C1 segment of cervical spinal cord (tissue), 14 donors: ENCODE results near the gene NLGN1.
"Not testable (repeated sequence)": the region's sequence is repeated elsewhere in the genome, so short reads cannot be mapped to it uniquely, and the experiment has no call there.

Experiments
- DNase-seq, 14 donors: peaks; one replicate each; lab custom pipeline; 2025; lab: John Stamatoyannopoulos, UW

Gene NLGN1

DNA sequence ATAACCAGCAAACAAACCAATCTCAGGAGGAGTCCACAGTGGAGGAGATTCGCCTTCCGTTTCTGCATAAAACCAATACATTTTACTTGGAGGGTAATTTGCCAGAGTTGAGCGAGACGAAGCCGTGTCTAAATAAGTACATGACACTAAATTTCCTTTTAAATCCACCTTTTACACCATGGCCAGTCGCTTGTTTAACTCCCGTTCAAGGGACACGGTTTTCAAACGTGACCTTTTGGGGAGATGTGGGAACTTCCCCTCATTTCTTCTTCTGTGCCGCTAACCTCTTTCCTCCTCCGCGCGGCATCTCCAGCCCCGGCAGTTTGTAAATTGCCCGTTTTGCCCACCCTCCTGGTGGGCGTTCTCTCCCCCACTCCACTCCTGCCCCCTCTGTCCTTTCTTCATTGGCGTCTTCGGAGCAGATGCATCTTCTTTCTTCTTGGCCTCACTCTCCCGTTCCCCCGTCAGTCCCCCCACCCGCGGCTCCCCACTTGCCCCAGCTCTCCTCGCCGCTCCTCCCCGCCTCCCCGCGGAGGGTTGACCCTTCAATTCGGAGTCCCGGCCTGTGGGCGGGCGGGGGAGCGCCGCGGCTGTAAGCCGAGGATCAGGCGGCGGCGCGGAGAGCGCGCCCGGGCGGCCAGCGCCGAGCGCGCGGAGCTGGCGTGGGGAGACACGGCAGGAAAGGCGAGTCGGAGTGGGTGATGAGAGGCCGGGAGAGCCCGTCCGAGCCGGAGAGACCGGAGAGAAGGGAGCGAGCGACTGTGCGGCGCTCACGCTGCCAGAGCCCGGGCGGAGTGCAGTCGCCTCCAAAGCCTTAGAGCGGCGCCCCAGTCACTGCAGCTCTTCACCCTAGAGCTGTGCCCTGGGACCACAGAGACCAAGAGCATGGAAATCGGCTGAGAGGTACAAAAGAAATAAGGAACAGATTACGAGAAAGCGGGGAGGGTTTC, at the start of gene NLGN1:
TSS of gene NLGN1 (plus strand) at position 584 of the 950 bp plus-strand sequence.
- DNase-seq = peak in 13 of 14 donors; percentile 20 to 90 (median 77)

DNA sequence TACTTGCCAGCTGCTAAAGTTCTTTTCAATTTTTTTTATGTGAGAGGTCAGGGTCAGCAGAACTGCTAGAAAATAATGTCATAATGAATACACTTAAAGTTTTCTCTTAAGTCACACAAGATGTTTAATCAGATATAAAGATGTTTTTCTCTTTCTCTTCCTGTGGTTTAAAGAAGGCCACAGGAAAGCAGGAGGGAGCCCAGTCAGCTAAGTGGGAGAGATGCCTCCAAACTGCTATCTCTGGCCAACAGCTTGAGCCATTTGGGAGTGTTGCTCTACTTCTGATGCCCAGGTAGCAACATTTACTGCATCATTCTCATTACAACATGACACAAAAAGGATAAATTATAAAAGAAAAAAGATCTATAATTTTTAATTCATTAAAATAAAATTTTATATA, 45.7 kb upstream of the NLGN1 start:
- DNase-seq = no peak

DNA sequence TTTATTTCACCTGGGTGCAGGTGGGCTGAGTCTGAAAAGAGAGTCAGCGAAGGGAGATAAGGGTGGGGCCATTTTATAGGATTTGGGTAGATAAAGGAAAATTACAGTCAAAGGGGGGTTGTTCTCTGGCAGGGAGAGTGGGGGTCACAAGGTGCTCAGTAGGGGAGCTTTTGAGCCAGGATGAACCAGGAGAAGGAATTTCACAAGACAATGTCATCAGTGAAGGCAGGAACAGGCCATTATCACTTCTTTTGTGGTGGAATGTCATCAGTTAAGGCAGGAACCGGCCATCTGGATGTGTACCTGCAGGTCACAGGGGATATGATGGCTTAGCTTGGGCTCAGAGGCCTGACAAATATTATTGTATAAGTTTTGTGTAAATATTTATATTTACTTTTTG, 44.4 kb upstream of the NLGN1 start:
- DNase-seq = not testable (repeated sequence)

DNA sequence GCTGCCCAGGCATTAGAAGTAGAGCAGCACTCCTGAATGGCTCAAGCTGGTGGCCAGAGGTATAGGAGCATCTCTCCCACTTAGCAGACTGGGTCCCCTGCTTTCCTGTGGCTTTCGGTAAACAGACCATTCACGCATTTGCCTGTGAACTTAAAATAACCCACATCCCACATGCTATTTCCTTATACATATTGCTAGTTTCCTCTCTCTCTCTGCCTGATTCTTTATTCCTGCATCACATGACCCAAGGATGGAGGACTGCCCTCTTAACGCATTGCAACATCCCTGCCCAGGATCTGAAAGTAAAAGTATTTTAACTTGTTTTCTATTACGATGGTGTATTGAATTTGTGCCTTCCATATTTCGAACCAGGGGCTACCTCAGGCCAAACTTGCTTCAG, 43.4 kb upstream of the NLGN1 start:
- DNase-seq = no peak

DNA sequence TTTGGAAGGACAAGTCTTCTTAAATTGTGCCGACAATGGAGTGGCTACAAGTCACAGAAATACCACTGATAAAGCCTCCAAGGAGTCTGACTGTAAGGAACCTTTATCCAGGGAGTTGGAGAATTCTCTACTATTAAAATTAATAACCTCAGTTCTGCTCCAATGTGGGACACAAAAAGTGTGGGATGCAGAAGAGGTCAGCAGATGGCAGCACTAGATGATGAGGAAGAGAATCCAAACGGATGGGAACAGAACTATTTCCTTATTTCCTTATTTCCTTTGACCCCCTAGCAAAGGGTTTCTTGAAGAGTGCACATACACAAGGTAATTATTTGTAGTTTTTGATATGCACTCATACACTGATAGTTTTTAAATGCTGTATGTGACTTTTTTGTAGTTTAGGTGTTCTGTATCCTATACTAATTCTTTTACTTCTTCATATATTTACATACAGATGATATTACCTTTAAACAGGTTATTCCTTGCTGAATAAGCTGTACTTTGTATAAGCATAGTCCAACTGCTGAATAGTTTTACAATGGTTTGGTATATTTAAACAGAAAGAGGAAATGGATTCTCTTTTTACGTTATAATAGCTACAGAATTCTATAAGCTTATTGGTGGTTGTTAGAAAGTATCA, 25.6 kb upstream of the NLGN1 start:
- DNase-seq = peak in 5 of 14 donors; percentile 0 to 27 (median 7)

DNA sequence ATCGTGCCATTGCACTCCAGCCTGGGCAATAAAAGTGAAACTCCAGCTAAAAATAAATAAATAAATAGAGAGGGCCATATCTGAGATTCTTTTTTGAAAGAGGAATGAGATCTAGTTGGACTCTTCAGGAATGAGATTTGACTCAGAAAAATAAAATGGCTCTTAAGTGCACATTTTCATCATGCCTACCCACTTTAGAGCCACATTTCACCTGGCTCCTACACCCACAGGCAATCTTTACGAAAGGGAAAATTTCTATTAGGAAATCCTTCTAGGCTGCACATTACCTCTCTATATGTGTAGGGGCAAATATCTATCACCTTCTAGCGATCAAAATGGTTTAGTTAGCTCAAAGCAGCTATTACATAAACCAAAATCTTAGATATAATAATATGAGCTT, 16.9 kb upstream of the NLGN1 start:
- DNase-seq = no peak

DNA sequence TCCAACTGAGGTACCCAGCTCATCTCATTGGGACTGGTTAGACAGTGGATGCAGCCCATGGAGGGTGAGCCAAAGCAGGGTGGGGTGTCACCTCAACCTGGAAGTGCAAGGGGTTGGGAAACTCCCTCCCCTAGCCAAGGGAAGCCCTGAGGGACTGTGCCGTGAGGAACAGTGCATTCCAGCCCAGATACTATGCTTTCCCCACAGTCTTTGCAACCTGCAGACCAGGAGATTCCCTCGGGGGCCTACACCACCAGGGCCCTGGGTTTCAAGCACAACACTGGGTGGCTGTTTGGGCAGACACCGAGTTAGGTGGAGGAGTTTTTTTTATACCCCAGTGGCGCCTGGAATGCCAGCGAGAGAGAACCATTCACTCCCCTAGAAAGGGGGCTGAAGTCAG, 15.6 kb upstream of the NLGN1 start:
- DNase-seq = not testable (repeated sequence)

DNA sequence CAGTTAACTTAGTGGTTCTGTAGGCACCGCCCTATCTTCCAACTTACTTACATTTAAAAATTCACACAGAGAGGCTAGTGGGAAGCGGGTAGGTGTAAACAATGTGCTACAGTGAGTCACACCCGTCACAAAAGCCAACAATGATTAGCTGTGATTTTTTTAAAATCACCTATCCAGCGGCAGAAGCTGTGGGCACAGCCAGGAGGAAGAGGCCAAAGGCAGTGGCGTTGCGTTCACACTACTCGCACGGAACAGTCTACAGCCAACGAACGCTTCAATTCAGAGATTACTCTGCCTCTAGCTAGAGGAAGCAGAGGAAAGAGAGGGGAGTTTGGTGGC, 2.5 kb upstream of the NLGN1 start:
- no peak for DNase-seq

DNA sequence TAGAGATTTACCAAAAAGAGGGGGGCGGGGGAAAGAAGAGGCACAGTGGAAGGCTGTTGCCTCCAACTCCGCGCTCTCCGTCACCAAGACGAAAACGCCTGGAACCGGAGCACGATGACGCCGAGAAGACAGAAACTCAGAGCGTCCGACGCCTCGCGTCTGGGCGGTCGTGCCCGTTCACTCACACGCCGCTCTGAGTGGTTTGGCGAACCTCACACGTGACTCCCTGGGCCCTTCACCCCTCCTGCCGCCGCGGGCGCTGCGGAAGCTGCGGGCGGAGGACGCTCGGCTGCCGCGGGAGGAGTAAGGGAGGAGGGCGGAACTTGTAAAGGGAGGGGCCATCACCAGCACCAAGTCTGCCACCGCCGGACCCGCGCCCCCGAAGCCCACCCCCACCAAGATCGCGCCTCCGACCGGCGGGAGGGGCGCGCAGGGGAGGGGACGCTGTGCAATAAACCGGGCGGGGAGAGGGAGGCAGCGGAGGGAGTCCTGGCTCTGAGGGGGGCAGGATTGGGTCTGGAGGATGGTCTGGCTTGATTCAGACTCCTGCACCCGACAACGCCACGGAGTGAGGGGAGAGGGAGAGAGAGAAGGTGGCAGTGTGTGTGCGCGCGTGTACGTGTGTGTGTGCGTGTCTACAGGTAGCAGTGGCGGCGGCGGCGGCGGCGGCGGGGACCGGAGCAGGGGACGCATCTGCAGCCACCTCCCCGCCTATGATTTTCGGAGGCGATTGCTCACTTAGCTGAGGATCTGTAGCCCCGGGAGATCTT, 1.9 kb upstream of the NLGN1 start:
- DNase-seq = peak; percentile 39 to 95 (median 82)

DNA sequence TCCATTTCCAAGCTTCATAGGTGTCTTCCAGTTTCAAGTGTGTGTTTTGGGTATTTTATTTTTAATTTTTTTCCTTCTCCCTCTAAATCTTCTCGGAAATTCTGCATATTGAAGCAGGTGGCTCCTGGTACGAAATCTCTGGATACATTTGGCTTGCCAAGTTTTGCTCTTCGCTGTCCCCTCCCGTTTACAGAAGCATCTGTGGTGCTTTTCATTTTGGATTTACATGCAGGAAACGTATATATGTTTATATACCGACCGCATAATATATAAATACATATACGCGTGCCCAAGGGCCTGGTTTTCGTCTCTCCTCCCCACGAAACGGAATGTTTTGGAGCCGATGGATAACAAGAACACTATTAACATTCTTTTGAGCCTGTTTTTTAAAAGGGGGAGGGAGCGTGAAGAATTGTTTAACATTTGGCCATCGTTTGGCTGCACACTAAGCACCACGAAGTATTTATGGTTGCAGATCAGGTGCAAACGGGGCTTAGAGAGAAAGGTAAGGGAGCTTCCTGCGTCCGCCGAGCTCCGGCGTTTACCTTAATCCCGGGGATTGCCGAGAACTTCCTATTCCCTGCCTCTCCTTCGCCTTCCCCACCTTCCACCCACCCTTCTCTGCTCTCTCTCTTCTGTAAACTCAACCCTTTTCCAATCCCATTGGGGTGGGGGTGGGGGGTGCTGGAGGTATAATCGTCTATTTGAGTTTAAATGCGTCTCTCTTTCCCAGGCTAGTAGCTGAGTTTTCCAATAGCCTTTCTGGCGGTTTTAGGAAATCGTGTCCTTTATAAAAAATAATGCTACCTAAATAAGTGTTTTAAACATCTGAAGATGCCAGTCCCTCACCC, 1.1 kb upstream of the NLGN1 start:
- peak in 7 of 14 donors; percentile 19 to 77 (median 34) for DNase-seq

DNA sequence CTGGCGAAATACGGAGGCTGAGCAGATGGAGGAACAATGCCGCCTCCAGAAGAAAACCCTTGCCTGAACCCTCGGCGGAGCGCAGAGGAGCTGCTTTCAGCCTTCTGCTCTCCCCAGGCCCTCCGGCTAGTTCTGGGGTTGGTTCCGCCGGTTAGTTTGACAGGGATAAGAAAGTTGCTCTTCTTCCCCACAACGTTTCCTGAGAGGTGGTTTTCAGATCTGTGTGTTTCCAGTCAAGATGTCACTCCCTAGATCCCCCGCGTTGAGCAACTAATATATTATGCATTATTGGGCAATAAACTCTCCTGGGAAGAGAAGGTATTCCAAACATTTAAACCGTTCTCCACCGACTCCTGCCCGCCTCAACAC, 551 bp downstream of the NLGN1 start:
- DNase-seq = peak in 3 of 14 donors; percentile 77 to 80 (median 79)

DNA sequence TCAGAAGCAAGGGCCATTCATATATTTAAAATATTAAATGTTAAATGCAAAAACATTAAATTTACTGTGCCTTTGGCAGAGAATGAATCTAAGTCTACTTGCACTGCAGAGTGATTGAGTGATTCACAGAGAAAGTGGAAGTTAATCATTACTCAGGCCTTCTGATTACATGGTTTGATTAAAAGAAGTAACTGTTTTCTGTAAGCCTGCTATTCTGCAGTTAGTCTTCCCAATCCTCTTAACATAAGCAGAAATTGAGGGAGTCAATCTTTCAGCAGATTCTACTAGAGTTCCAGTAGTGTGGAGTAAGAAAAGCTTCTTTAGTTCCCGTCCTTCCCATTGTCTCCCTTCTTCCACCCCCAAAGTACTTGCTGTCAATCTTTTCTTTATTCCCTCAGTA, 1.5 kb downstream of the NLGN1 start:
- DNase-seq = no peak

DNA sequence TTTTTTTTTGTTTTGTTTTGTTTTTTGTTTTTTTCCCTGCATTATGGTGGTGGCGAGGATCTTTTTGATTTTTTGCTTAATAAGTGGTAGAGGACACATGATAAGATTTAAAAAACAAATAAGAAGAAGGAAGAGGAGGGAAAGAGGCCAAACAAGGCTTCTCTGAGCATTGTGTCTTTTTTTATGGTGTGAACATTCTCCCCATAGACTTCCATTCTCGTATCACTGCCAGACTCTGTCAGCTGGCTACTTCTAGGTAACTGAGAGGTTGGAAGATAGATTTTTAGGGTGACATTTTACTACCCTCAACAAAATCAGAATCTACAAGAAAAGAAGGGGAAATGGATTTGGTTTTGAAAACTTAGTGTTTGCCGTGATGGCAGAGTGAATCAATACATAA, 3.8 kb downstream of the NLGN1 start:
- DNase-seq = no peak

DNA sequence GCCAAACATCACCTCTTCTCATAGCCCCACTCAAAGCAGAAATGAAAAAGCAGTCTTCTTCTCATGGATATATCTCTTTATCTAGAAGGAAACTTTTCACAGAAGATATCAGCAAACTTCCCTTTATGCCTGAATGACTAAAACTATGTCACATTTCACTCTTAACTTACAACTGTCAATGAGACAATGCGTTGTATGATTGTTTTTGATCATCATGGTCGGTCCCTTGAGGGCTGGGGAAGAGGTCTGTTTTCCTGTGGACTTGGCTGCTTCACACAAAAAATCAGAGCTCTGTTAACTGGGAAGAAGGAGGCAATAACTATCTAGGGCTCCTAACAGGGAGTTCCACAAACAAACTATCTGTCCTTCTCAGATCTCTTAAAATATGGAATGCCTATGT, 5.1 kb downstream of the NLGN1 start:
- DNase-seq = no peak

DNA sequence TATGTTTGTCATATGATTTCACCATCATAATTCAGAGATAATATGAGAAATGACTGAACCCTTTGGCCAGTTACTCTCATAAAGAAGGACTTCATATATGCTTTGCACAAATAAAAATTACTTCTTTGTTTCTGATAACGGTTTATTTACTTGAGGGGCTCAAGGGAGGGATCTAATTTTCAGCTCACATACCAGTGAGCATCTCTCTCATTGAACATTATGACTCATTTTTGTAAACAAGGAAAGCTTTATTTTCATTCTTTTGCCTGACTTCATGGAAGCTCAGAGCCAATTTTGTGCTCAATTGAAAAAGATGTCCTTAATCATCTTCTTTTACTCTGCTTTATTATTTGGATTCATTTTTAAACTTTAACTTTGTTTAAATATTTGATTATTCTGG, 5.8 kb downstream of the NLGN1 start:
- no peak for DNase-seq

DNA sequence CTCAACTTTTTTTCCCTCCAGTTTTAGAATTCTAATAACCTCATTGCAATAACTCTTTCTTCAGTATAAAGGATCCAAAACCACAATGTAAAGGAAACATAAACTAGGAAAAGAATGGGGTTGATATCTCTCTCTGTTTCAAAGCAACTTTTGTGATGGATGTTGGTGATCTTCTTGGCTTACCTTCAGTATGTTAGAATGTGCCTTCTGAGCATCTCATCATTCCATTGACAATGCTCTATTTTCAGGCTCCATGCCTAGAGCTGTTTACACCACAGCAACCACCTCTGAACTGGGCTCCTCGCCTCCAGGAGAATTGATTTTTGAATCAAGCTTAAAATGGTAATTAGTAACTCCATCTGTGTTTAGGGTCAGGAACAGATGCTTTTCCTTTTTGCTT, 6.6 kb downstream of the NLGN1 start:
- DNase-seq = no peak

DNA sequence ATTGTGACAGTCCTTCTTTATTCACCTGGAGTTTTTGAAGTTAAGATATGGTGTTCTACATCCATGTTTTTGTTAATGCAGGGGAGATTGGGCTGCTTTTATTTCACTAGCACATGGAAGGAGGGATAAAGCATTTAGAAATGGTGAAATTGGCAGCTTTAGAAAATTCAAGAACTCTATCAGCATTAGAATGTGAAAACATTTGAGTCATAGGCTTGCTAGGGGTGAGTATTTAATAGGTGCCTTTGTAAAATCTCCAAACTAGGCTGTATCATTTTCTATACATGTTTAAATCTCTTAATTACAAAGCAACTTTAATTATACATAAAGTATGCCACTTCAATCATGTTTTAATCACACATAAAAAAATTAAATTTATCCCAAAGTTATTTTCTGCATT, 12.9 kb downstream of the NLGN1 start:
- no peak for DNase-seq

DNA sequence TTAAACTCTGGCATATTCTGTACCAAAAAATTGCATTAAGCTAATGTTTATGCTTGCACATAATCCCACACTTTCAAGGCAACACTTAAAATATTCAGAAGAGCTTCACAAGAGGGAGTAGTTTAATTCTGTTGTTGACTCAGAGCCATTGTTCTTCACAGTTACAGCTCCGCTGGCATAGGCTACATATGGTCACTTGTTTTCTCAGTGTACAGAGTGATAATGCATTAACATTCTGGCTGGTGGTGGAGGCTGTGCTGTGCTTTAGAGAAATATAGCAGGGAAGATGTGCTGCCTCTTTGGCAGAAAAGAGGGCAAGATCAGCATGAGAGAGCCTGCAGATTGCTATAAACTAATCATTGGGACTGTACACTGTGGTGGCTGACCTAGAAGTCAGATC, 13.3 kb downstream of the NLGN1 start:
- peak in 2 of 14 donors; percentile 31 to 55 for DNase-seq

DNA sequence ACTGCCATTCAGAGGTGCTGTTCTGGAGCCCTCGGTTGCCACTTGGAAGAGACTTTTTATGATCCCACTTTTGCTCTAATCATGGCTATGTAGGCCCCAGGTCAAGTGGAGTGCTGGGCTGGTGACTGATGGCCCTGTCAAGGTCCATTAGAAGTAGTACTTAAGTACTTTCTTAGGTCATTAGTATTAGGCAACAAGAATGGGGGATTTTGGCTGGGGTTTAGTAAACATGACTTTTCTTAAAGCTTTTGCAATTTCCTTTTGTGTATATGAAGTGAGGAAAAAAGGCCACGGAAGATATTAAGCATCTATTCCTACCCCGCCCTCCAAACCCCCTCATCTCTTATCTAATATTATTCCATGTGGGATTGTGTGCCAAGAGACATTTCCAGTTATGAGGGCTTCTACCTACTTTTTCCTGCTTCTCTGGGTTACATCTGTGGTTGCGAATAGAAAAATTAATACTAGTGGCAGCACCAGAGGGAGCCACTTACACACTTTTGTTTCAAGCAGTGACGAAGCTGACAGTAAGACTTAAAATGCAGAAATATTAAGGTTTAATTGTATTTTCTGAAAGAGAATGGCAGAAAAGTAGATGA, 13.9 kb downstream of the NLGN1 start:
- DNase-seq = peak in 5 of 14 donors; percentile 15 to 58 (median 20)

DNA sequence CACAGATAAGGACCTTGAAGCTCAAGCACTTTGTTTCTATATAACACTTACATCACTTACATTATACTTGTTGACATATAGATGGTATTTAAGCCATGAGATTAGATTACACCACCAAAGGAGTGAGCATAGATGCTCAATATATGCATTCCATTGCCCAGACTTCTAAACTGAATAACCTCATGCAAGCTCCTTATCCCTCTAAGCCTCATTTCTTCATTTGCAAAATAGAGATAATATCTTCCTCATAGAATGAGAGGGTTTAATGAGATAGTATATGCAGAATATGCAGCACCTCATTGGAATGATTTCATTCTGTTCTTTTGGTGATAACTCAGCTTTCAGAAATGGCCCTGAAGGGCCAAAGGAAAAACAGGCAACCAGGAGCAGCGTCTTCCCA, 18.5 kb downstream of the NLGN1 start:
- DNase-seq = no peak

DNA sequence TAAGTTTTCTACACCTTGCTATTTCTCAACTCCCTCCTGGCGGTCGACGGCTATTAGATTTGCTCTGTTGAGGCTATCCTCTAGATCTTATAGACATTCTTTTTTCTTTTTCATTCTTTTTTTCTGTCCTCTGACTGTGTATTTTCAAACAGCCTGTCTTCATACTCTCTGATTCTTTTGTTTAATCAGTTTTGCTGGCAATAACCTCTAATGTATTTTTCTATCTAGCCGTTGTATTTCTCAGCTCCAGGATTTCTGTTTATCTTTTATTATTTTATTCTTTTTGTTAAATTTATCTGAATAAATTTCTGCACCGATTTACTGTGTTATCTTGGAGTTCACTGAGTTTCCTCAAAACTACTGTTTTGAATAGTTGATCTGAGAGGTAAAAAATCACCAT, 31.5 kb downstream of the NLGN1 start:
- DNase-seq = no peak
